GM10266 (cell line): ENCODE data around the gene KRT76.

Source experiments
- DNase-seq: peaks from one replicate; pipeline ENCODE4 v3.0.0; 2012; ENCODE audit errors: extremely low spot score
- TF ChIP-seq, protein P1 (sequence below): IDR thresholded peaks from 2 replicates; pipeline ENCODE4 v1.5.1; 2012; ENCODE audit warnings: mild to moderate bottlenecking, low read depth; ENCODE audit not compliant: control insufficient read depth, insufficient read depth; ENCODE audit errors: missing control alignments

Gene KRT76

DNA sequence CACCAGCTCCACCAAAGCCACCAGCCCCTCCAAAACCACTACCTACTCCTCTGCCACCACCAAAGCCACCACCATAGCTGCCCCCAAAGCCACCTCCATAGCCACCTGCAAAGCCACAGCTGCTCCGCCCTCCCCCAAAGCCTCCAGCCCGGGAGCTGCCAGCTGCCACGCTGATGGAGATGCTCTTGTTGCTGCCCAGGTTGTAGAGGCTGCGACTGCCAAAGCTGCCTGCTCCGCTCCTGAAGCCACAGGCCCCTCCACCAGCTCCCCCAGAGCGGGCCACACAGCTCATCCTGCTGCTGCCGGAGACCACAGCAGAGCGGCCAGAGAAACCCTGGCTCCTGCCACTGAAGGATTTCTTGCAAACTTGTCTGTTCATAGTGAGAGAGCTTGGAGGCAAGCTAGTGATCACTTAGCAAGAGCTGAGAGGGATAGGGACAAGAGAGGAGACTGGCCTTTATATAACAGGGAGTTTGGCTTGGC, at the start of gene KRT76:
KRT76 (minus strand) TSS at position 433 of the 483 bp plus-strand sequence; CDS start at position 379, 54 bp downstream.
- no peak for DNase-seq
- TF ChIP-seq, protein P1, sequence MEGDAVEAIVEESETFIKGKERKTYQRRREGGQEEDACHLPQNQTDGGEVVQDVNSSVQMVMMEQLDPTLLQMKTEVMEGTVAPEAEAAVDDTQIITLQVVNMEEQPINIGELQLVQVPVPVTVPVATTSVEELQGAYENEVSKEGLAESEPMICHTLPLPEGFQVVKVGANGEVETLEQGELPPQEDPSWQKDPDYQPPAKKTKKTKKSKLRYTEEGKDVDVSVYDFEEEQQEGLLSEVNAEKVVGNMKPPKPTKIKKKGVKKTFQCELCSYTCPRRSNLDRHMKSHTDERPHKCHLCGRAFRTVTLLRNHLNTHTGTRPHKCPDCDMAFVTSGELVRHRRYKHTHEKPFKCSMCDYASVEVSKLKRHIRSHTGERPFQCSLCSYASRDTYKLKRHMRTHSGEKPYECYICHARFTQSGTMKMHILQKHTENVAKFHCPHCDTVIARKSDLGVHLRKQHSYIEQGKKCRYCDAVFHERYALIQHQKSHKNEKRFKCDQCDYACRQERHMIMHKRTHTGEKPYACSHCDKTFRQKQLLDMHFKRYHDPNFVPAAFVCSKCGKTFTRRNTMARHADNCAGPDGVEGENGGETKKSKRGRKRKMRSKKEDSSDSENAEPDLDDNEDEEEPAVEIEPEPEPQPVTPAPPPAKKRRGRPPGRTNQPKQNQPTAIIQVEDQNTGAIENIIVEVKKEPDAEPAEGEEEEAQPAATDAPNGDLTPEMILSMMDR, result no peak

GRCh38 chr12:52825961-52826360, 48.8 kb upstream of the KRT76 start:
- TF ChIP-seq, protein P1, result no peak
- DNase-seq, result no peak

DNA sequence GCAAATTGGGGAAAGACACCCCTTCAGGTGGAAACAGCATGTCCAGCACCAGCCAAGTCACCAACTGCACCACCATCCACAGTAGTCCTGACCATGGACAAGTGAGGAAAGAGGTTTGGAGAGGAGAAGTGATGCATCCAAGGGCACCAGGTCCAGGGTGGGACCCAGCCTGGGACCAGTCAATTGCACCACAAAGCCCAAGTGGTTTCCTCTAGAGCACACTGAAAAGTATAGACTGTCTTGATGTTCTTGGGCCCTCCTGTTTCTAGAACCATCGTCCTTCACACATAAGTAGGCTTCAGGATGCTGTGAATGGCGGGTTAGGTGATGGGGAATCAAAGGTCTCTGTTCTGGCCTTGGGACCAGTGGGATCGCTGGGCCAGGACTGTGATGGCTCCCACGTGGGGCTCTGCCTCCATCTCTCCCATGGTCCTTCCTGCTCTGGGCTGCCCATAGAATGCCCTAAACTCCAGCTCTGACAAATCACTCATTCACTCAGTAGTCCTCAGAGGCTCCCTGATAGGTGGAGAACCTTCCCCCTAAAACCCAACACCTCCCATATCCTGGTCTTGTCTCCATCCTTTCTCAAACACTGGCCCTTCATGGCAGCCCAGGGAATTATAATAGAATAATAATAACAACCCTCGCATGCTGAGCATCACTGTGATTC, 47.7 kb upstream of the KRT76 start:
- DNase-seq, result no peak
- TF ChIP-seq, protein P1, result no peak

DNA sequence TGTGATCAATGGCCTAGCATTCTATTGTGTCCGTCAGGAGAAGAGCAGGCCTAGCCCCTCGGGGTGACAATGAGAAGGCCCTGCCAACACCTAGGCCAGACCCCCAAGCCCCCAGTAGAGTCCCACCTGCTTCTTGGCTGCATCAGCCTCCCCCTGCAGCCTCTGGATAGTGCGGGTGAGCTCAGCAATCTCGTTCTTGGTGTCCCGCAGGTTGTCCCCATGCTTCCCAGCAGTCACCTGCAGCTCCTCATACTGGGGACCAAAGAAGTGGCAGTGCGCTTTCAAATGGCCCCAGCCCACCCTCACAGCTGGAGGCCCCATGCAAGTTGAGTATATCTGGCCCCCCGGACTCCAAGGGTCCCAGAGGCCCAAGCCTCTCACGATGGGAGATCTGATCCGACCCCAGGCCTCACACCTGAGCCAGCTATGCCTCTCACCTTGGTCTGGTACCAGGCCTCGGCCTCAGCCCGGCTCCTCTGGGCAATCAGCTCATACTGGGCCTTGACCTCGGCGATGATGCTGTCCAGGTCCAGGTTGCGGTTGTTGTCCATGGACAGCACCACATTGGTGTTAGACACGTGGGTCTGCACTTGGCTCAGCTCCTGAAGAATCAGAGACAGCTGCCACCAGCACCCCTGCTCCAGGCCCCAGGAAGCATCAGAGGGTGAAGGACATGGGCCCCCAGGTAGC, 46.8 kb upstream of the KRT76 start:
- TF ChIP-seq, protein P1, result no peak

DNA sequence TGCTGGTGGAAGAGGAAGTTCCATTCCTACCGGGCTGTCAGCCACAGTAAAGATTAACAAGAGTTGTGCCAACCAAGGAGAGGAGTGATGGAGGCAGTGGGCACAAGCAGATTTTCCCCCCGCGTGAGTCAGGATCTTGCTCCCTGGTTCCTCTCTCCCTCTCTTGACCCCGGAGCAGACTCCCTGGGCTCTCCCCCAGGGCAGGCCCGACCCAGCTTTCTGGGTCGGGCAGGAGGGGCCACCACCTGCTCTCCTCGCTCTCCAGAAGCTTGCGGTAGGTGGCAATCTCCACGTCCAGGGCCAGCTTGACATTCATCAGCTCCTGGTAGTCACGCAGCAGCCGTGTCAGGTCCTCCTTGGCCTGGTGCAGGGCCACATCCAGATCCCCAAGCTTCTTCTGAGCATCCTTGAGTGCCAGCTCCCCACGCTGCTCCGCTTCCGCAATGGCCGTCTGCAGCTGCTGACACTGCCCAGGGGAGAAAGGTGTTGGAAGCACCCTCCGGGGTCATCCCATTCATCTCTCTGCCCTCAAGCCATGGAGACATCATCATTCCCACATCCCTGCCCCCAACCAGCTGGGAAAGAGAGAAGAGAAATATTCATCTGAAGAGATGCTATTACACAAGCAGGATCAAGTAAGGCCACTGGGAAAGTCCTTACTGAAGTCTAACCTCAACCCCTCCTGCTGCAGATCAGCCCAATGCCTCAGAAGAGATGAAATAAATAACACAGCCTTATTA, 45.8 kb upstream of the KRT76 start:
- TF ChIP-seq, protein P1, result no peak
- no peak for DNase-seq

More for the DNA sequence above, 46.8 kb upstream of the KRT76 start:
- DNase-seq, result no peak

DNA sequence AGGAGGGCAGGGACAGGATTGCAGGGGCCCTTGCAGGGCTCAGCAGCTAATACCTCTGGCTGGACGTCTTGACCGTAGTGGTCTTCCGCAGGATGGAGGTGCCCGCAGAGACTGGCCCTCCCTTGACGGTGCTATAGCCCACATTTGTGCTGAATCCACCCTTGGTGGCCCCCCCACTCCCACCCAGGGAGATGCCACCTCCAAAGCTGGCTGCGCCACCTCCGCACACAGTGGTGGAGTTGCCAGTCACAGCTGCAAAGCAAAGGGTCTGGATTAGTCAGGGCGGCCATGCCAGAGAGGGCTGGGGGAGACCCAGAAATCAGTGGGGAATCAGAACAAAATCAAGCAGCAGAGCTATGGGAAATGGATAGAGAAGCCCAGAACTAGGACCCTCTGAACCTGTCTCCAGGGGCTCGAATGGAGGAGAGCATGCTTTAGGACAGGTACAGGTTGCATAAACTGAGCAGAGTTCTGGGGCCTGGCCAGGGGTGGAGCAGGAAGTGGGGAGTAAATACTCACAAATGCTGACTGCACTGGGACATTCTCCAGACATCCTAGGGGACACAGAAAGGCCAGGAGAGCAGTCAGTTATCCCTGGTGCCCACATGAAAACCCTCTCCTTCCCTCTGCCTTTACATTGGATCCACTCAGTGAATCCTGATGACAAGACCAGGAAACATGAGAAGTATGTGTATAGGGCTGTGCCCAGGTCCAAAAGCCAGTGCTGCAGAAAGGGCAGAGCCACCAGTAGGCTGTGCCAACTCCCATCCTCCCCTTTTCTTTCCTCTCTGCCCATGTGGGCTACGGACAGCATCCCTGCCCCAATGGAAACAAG, 44.9 kb upstream of the KRT76 start:
- TF ChIP-seq, protein P1, result no peak
- no peak for DNase-seq
